GM23248 (cell line): ENCODE measurements around the gene CDK3.

Source experiments
- EZH2 ChIP-seq: fragments of 200-600 bp; sonication (generic); IDR thresholded peaks from 2 replicates; pipeline ENCODE4 v1.6.1; 2018; ENCODE audit warnings: antibody characterized with exemption, mild to moderate bottlenecking; ENCODE audit not compliant: insufficient read depth, poor library complexity, severe bottlenecking
- EZH2phosphoT487 ChIP-seq: fragments of 200-600 bp; sonication (generic); IDR thresholded peaks from 2 replicates; pipeline ENCODE4 v1.6.1; 2018; ENCODE audit warnings: antibody characterized with exemption, moderate library complexity, mild to moderate bottlenecking, low read depth; ENCODE audit not compliant: insufficient read depth

DNA sequence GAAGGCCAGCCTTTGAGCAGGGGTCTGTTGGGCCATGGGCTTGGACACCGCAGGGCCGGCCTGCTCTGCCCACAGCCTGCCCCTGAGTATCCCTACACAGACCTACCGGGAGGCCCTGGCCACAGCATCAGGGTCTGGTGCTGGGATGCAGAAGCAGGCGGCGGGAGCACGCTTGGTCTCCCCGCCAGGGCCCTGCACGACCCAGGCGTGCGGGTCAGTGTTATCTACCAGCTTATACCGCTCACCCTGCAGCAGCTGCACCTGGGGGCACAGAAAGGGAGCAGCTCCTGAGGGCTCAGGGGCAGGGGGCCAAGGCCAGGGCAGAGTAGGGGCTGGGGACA lies 17.7 kb downstream of the CDK3 start:
- TF ChIP-seq EZH2phosphoT487 (no peak), EZH2 (no peak)
